Vagina (tissue), 2 donors: ENCODE measurements around the gene BAZ2B. TPM values are rescaled to one million over a fixed set of nuclear protein-coding genes. Genes with fewer than 3 reads are reported as not detected.

Source experiments
- DNase-seq, 2 donors: peaks; one replicate each; pipeline ENCODE4 v3.0.0-alpha.2; 2017; ENCODE audit errors: extremely low spot score in 2 of 2
- H3K27ac ChIP-seq: fragments of 200-600 bp; sonication (generic); one replicate; pipeline ENCODE4 v1.5.1; 2019
- H3K27me3 ChIP-seq: fragments of 200-600 bp; sonication (generic); one replicate; pipeline ENCODE4 v1.5.1; 2019
- H3K36me3 ChIP-seq, 2 donors: fragments of 200-600 bp; sonication (generic); one replicate each; pipeline ENCODE4 v1.5.1; 2017 to 2019
- H3K4me1 ChIP-seq: fragments of 200-600 bp; sonication (generic); one replicate; pipeline ENCODE4 v1.5.1; 2019
- H3K4me3 ChIP-seq, 2 donors: fragments of 200-600 bp; sonication (generic); 1 replicate in 1 of 2; 2 replicates in 1 of 2; pipeline ENCODE4 v1.5.1; 2016 to 2019
- H3K9me3 ChIP-seq: fragments of 200-600 bp; sonication (generic); one replicate; pipeline ENCODE4 v1.5.1; 2019
- POLR2A ChIP-seq, 2 donors: fragments of 450-650 bp; IDR thresholded peaks; one replicate each; pipeline ENCODE4 v1.6.1; 2017; ENCODE audit warnings: antibody characterized with exemption in 2 of 2, mild to moderate bottlenecking in 2 of 2, moderate library complexity in 2 of 2
- POLR2AphosphoS5 ChIP-seq, 2 donors: sonication (generic); formaldehyde crosslinking; IDR thresholded peaks; one replicate each; pipeline ENCODE4 v1.9.0; 2017; ENCODE audit warnings: antibody characterized with exemption in 2 of 2, mild to moderate bottlenecking in 2 of 2, low read depth in 1 of 2; ENCODE audit not compliant: insufficient read depth in 1 of 2
- intact Hi-C: fragments of 100-400 bp; cut with DNase I; formaldehyde crosslinking; loops from one replicate; pipeline ENCODE4 v1.15.1; 2023
- total RNA-seq: library from RNA; depleted of rRNA; stranded (reverse); fragments of >200 nt; gene quantifications from one replicate; pipeline ENCODE4 v1.2.3, GENCODE V29; 2016
- TF ChIP-seq, protein P1 (sequence below), 3 experiments: fragments of 450-650 bp in 2 of 3; fragments of 200-600 bp in 1 of 3; sonication (generic) in 1 of 3; IDR thresholded peaks; one replicate each; pipeline ENCODE4 v1.5.1; 2017 to 2019; ENCODE audit warnings: antibody characterized with exemption in 3 of 3, mild to moderate bottlenecking in 2 of 3, moderate library complexity in 2 of 3

The BAZ2B gene
- total RNA-seq, 1 donor from 2014 or later = 90.6 TPM

GRCh38 chr2:159639712-159640111 is 23.4 kb upstream of the BAZ2B start:
- Histone ChIP-seq H3K36me3 (no peaks in the 10 kb centered on the region), H3K4me3 (no peak overlapping the region), H3K27ac (no peak overlapping the region), H3K27me3 (no peaks in the 10 kb centered on the region), H3K9me3 (peaks cover 4% of the 10 kb centered on the region), H3K4me1 (no peaks in the 10 kb centered on the region)
- DNase-seq = no peak
- intact Hi-C loops = no loop called here
- TF ChIP-seq POLR2A (IDR thresholded peaks at IDR 0.05) (no peak), POLR2AphosphoS5 (IDR thresholded peaks at IDR 0.05; ENCODE audit: insufficient read depth in 1 of 2, low read depth in 1 of 2) (no peak)
- TF ChIP-seq, protein P1, sequence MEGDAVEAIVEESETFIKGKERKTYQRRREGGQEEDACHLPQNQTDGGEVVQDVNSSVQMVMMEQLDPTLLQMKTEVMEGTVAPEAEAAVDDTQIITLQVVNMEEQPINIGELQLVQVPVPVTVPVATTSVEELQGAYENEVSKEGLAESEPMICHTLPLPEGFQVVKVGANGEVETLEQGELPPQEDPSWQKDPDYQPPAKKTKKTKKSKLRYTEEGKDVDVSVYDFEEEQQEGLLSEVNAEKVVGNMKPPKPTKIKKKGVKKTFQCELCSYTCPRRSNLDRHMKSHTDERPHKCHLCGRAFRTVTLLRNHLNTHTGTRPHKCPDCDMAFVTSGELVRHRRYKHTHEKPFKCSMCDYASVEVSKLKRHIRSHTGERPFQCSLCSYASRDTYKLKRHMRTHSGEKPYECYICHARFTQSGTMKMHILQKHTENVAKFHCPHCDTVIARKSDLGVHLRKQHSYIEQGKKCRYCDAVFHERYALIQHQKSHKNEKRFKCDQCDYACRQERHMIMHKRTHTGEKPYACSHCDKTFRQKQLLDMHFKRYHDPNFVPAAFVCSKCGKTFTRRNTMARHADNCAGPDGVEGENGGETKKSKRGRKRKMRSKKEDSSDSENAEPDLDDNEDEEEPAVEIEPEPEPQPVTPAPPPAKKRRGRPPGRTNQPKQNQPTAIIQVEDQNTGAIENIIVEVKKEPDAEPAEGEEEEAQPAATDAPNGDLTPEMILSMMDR (IDR thresholded peaks at IDR 0.05) = no peak

DNA sequence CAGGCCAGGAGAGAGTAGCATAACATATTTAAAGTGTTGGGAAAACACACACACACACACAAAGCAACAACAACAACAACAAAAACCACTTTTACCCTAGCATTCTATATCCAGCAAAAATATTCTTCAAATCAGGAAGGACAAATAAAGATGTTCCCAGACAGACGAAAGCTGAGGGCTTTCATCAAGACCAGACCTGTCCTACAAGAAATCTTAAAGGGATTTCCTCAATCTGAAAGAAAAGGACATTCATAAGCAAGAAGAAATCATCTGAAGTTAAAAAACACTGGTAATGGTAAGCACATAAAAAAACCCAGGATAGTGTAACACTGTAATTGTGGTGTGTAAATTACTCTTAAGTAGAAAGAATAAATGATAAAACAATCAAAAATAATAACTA is 22.7 kb upstream of the BAZ2B start:
- no peak for DNase-seq
- TF ChIP-seq POLR2AphosphoS5 (IDR thresholded peaks at IDR 0.05; ENCODE audit: insufficient read depth in 1 of 2, low read depth in 1 of 2) = no peak
- H3K9me3 ChIP-seq = peaks cover 4% of the 10 kb centered on the region
- no peaks in the 10 kb centered on the region for H3K27me3 ChIP-seq
- H3K4me3 ChIP-seq = no peak overlapping the region
- H3K4me1 ChIP-seq = no peaks in the 10 kb centered on the region
- intact Hi-C loops = no loop called here
- no peak overlapping the region for H3K27ac ChIP-seq
- no peaks in the 10 kb centered on the region for H3K36me3 ChIP-seq

DNA sequence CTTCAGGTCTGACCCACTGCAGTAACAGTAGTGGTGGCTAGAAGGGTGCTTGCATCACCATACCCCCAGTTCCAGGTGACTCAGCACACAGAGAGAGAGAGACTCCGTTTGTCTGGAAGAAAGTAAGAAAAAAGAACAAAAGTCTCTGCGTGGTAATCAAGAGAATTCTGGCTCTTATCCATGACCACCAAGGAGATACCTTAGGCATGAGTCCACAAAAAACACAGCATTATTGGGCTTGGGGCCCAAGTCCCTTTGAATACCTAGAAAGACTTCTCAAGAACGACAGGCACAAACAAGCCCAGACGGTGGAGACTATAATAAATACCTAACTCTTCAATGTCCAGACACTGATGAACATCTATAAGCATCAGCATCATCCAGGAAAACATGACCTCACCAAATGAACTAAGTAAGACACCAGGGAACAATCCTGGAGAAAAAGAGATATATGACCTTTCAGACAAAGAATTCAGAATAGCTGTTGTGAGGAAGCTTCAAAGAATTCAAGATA is 21.7 kb upstream of the BAZ2B start:
- no peaks in the 10 kb centered on the region for H3K4me1 ChIP-seq
- no peaks in the 10 kb centered on the region for H3K36me3 ChIP-seq
- no peak for DNase-seq
- H3K4me3 ChIP-seq = no peak overlapping the region
- intact Hi-C loops = no loop called here
- H3K27ac ChIP-seq = no peak overlapping the region
- TF ChIP-seq POLR2AphosphoS5 (IDR thresholded peaks at IDR 0.05; ENCODE audit: insufficient read depth in 1 of 2, low read depth in 1 of 2) = no peak
- TF ChIP-seq POLR2A (IDR thresholded peaks at IDR 0.05) = no peak
- TF ChIP-seq, protein P1 (IDR thresholded peaks at IDR 0.05) = no peak
- no peaks in the 10 kb centered on the region for H3K27me3 ChIP-seq
- H3K9me3 ChIP-seq = peaks cover 4% of the 10 kb centered on the region

DNA sequence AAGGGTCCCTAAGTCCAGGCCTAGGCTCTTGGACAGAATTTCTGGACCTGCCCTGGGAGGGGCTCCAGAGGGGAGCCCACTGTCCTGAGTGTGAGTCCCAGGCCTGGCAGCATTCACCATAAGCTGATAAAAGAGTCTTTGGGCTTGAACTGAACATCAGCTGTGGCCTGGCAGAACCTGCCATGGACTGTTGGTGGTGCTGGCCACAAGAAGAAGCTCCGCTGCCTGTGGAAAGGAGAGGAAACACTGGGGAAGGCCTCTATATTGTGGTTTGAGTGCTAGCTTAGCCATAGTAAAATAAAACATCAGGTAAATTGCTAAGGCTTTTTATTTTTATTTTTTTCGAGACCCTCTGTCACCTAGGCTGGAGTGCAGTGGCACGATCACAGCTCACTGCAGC is 20.9 kb upstream of the BAZ2B start:
- H3K9me3 ChIP-seq = peaks cover 4% of the 10 kb centered on the region
- no peak overlapping the region for H3K27ac ChIP-seq
- intact Hi-C loops = no loop called here
- DNase-seq = no peak
- H3K4me1 ChIP-seq = no peaks in the 10 kb centered on the region
- no peaks in the 10 kb centered on the region for H3K36me3 ChIP-seq
- no peaks in the 10 kb centered on the region for H3K27me3 ChIP-seq
- TF ChIP-seq POLR2A (IDR thresholded peaks at IDR 0.05) (no peak), POLR2AphosphoS5 (IDR thresholded peaks at IDR 0.05; ENCODE audit: insufficient read depth in 1 of 2, low read depth in 1 of 2) (no peak)
- TF ChIP-seq, protein P1 (IDR thresholded peaks at IDR 0.05) = no peak
- H3K4me3 ChIP-seq = no peak overlapping the region

DNA sequence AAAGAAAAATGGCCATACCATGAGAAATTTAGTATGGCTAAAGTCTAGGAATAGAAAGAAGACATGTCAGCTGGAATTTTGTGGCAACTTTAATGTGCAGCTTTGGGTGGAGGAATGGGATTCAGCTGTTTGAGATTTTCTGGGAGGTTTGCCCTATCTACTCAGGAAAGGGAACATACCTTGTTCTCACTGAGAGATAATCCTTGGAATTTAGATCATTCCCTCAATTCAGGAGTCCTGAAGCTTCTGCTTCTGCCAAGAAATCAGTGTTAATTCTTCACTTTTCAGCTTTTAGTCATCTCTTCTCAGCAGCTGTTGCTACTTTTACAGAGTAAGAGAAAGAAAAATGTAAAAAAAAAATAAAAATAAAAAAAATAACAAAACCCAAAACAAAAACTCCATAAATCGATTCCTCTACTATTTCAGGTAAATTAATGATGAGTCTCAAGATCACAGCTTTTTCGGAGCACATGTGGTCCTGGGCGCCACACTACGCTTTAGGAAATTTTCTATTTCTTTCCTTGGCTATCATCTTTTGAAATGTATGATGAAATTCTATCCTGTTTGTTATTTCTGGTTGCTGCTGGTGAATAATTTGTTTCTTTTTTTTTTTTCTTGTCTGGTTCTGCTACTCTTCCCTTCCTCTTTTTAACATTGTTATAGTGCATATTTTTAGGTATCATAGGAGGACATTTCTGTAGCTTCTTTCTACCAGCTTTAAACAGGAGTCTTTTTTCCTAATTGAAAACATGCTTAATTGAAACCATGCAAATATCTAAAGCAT is 18.9 kb upstream of the BAZ2B start:
- Histone ChIP-seq H3K36me3 (no peaks in the 10 kb centered on the region), H3K9me3 (peaks cover 4% of the 10 kb centered on the region), H3K27ac (no peak overlapping the region), H3K4me1 (no peaks in the 10 kb centered on the region), H3K27me3 (no peaks in the 10 kb centered on the region), H3K4me3 (no peak overlapping the region)
- DNase-seq = no peak
- intact Hi-C loops = no loop called here
- TF ChIP-seq POLR2A (IDR thresholded peaks at IDR 0.05) (no peak), POLR2AphosphoS5 (IDR thresholded peaks at IDR 0.05; ENCODE audit: insufficient read depth in 1 of 2, low read depth in 1 of 2) (no peak)
- TF ChIP-seq, protein P1 (IDR thresholded peaks at IDR 0.05) = no peak
